Endodermal cell (in vitro differentiated cells): ENCODE data around the gene BBS9. TPM values are rescaled to one million over a fixed set of nuclear protein-coding genes. Genes with fewer than 3 reads are reported as not detected.
"Not testable (repeated sequence)": the region's sequence is repeated elsewhere in the genome, so short reads cannot be mapped to it uniquely, and the experiment has no call there.

Experiments
- DNase-seq: peaks from one replicate; pipeline ENCODE4 v3.0.0-alpha.2; 2017
- H3K27ac ChIP-seq: 2 replicates; pipeline ENCODE4 v1.5.1; 2013; ENCODE audit warnings: mild to moderate bottlenecking, low read depth, low read length, moderate library complexity
- H3K27me3 ChIP-seq: 2 replicates; pipeline ENCODE4 v1.6.1; 2013; ENCODE audit warnings: mild to moderate bottlenecking, low read length, moderate library complexity; ENCODE audit not compliant: insufficient read depth, control insufficient read depth, poor library complexity, severe bottlenecking
- H3K36me3 ChIP-seq: 2 replicates; pipeline ENCODE4 v1.7.0; 2013; ENCODE audit warnings: mild to moderate bottlenecking, low read length, moderate library complexity; ENCODE audit not compliant: control insufficient read depth, insufficient read depth
- H3K4me1 ChIP-seq: one replicate; pipeline ENCODE4 v1.7.0; 2013; ENCODE audit warnings: low read length; ENCODE audit not compliant: control insufficient read depth, insufficient read depth
- H3K4me3 ChIP-seq: 2 replicates; pipeline ENCODE4 v1.5.1; 2013; ENCODE audit warnings: mild to moderate bottlenecking, low read length, moderate library complexity
- H3K9ac ChIP-seq: 2 replicates; pipeline ENCODE4 v1.6.1; 2013; ENCODE audit warnings: mild to moderate bottlenecking, low read length, moderate library complexity; ENCODE audit not compliant: poor library complexity, severe bottlenecking; ENCODE audit errors: extremely low read depth
- H3K9me3 ChIP-seq: 2 replicates; pipeline ENCODE4 v1.6.1; 2013; ENCODE audit warnings: mild to moderate bottlenecking, low read length, moderate library complexity; ENCODE audit not compliant: control insufficient read depth
- H3K27ac Mint-ChIP-seq: 2 replicates; pipeline ENCODE4 v1.8.0; 2020; ENCODE audit warnings: mixed read lengths
- H3K27me3 Mint-ChIP-seq: 2 replicates; pipeline ENCODE4 v1.8.0; 2021; ENCODE audit warnings: mild to moderate bottlenecking, mixed read lengths; ENCODE audit not compliant: insufficient read depth
- H3K36me3 Mint-ChIP-seq: 2 replicates; pipeline ENCODE4 v1.8.0; 2020; ENCODE audit warnings: low read depth, mixed read lengths
- H3K4me1 Mint-ChIP-seq: 2 replicates; pipeline ENCODE4 v1.8.0; 2020; ENCODE audit warnings: mixed read lengths
- H3K4me3 Mint-ChIP-seq: 2 replicates; pipeline ENCODE4 v1.8.0; 2020; ENCODE audit warnings: mild to moderate bottlenecking, moderate library complexity, mixed read lengths
- H3K9me3 Mint-ChIP-seq: 2 replicates; pipeline ENCODE4 v1.8.0; 2020; ENCODE audit warnings: mild to moderate bottlenecking, mixed read lengths
- WGBS, 2 experiments: methylation state at CpG; one replicate each; pipeline versions ENCODE4 v1.1.5 to v1.1.7; 2013; ENCODE audit warnings: missing lambda C conversion rate in 2 of 2, mixed read lengths in 1 of 2; ENCODE audit not compliant: insufficient coverage in 1 of 2, insufficient read length in 1 of 2; 5-methylcytosine and 5-hydroxymethylcytosine counted together
- total RNA-seq, 2 donors: library from RNA; stranded (reverse); fragmentation: NEBNext Ultra II Directional in 1 of 2; extraction: Animal tissue kit (Norgen Biotek cat#: 25700) in 1 of 2; gene quantifications; 2 replicates in 1 of 2; 3 replicates in 1 of 2; pipeline ENCODE4 v1.2.1, GENCODE V29; 2021
- TF ChIP-seq, protein P1 (sequence below): fragments of 200-600 bp; sonication (generic); conservative IDR thresholded peaks from 2 replicates; pipeline ENCODE4 v1.5.0; 2021; ENCODE audit warnings: antibody characterized with exemption, mild to moderate bottlenecking

BBS9 gene
- total RNA-seq, 2 donors from 2014 or later = 20.7 to 21.6 TPM

DNA sequence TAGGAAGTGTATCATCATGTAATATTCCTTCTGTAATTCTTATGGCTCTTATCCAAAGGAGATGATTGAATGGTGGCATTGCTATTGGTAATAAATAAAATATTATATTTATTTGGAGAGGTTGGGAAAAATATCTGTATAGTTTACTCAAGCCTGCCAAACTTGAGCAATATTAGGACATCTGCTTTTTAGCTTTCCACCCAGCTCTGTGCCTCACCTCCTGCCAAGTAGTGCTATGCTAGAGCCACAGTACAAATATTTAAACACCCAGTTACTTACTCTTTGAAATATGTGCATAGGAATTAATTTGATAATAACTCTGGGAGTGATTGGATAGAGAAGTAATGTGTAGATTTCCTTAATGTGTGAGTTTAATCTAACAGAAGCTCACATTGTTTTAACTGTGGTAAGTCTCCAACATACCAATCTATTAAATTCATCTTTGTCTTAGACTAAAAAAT lies 129.2 kb downstream of the BBS9 start:
- Histone ChIP-seq H3K27ac (no peak overlapping the region), H3K9me3 (no peaks in the 10 kb centered on the region), H3K27me3 (no peaks in the 10 kb centered on the region), H3K36me3 (no peaks in the 10 kb centered on the region), H3K4me1 (no peaks in the 10 kb centered on the region), H3K9ac (no peak overlapping the region), H3K4me3 (no peak overlapping the region)
- peaks cover 9% of the 10 kb centered on the region for H3K4me1 Mint-ChIP-seq
- no peak overlapping the region for H3K4me3 Mint-ChIP-seq
- H3K36me3 Mint-ChIP-seq = no peaks in the 10 kb centered on the region
- TF ChIP-seq, protein P1, sequence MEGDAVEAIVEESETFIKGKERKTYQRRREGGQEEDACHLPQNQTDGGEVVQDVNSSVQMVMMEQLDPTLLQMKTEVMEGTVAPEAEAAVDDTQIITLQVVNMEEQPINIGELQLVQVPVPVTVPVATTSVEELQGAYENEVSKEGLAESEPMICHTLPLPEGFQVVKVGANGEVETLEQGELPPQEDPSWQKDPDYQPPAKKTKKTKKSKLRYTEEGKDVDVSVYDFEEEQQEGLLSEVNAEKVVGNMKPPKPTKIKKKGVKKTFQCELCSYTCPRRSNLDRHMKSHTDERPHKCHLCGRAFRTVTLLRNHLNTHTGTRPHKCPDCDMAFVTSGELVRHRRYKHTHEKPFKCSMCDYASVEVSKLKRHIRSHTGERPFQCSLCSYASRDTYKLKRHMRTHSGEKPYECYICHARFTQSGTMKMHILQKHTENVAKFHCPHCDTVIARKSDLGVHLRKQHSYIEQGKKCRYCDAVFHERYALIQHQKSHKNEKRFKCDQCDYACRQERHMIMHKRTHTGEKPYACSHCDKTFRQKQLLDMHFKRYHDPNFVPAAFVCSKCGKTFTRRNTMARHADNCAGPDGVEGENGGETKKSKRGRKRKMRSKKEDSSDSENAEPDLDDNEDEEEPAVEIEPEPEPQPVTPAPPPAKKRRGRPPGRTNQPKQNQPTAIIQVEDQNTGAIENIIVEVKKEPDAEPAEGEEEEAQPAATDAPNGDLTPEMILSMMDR = no peak
- H3K9me3 Mint-ChIP-seq = no peaks in the 10 kb centered on the region
- no peak for DNase-seq
- no peak overlapping the region for H3K27ac Mint-ChIP-seq
- no peaks in the 10 kb centered on the region for H3K27me3 Mint-ChIP-seq

DNA sequence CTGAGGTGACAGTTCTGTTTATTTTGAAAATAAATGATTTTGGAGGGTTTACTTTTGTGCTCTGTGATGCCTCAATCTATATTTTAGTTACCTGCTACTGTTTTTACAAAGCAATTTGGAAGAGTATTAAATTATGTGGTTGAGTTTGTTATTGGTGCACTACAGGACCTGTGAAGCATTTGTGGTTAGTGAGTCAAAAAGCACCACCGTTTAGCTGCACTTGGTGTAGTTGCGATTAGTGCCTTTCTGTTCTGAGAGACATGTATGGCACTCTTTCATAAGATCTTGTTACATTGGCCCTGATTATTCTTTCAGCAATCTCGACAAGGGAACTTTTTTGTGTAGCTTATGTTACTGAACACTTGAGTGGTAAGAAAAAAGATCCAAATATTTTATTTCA lies 132.2 kb downstream of the BBS9 start:
- Mint-ChIP-seq H3K4me1 (no peaks in the 10 kb centered on the region), H3K36me3 (no peaks in the 10 kb centered on the region), H3K9me3 (no peaks in the 10 kb centered on the region), H3K27ac (no peak overlapping the region), H3K27me3 (no peaks in the 10 kb centered on the region), H3K4me3 (no peak overlapping the region)
- Histone ChIP-seq H3K9ac (no peak overlapping the region), H3K4me3 (no peak overlapping the region), H3K4me1 (no peaks in the 10 kb centered on the region), H3K9me3 (no peaks in the 10 kb centered on the region), H3K36me3 (no peaks in the 10 kb centered on the region), H3K27ac (no peak overlapping the region), H3K27me3 (no peaks in the 10 kb centered on the region)
- TF ChIP-seq, protein P1 = no peak
- 79 to 89% methylated on average over 2 to 3 of the region's 3 CpGs for WGBS, 2 experiments
- no peak for DNase-seq

DNA sequence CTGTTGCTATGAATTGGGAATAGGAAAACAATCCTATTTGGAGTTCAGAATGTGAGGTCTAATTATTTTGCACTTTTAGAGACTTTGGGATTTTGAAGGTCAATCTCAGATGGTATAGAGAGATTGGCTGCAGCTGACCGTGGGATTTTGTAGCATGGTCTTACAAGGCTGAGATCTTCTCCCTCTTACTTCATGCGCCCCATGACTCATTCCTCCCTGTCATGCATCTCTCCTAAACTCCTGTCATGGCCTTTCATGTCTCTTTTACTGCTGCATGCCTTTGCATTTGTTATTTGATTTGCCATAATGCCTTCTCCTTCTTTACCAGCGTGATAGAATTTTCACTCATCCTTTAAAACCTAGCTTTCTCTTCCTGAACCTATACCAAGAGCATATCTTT lies 133.1 kb downstream of the BBS9 start:
- H3K36me3 Mint-ChIP-seq = no peaks in the 10 kb centered on the region
- no peaks in the 10 kb centered on the region for H3K27me3 ChIP-seq
- H3K27ac ChIP-seq = no peak overlapping the region
- no peaks in the 10 kb centered on the region for H3K4me1 Mint-ChIP-seq
- H3K9ac ChIP-seq = no peak overlapping the region
- WGBS, 2 experiments = 65 to 80% methylated on average over 3 of the region's 3 CpGs
- no peaks in the 10 kb centered on the region for H3K9me3 ChIP-seq
- H3K4me3 Mint-ChIP-seq = no peak overlapping the region
- no peaks in the 10 kb centered on the region for H3K27me3 Mint-ChIP-seq
- H3K27ac Mint-ChIP-seq = no peak overlapping the region
- H3K9me3 Mint-ChIP-seq = no peaks in the 10 kb centered on the region
- no peak overlapping the region for H3K4me3 ChIP-seq
- H3K4me1 ChIP-seq = no peaks in the 10 kb centered on the region
- DNase-seq = no peak
- TF ChIP-seq, protein P1 = no peak
- H3K36me3 ChIP-seq = no peaks in the 10 kb centered on the region

DNA sequence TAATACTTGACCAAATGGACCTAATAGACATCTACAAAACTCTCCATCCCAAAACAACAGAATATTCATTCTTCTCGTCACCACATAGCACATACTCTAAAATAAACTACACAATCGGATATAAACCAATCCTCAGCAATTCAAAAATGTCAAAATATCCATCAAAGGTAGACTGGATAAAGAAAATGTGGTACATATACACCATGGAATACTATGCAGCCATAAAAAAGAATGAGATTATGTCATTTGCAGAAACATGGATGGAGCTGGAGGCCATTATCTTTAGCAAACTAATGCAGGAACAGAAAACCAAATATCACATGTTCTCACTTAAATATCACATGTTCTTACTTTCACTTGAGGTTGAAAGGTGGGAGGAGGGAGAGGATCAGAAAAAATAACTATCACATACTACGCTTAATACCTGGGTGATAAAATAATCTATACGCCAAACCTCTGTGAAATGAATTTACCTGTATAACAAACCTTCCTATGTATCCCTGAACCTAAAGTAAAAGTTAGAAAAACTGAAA lies 142.5 kb downstream of the BBS9 start:
- not testable (repeated sequence) for H3K27me3 Mint-ChIP-seq, H3K4me3 ChIP-seq, H3K9ac ChIP-seq, H3K36me3 Mint-ChIP-seq, H3K27ac ChIP-seq, H3K36me3 ChIP-seq, H3K4me1 ChIP-seq, H3K4me3 Mint-ChIP-seq, H3K4me1 Mint-ChIP-seq, H3K9me3 ChIP-seq, DNase-seq, H3K27me3 ChIP-seq, H3K27ac Mint-ChIP-seq
- 89 to 100% methylated on average over 1 to 4 of the region's 4 CpGs for whole genome bisulfite sequencing, 2 experiments
- H3K9me3 Mint-ChIP-seq = peaks cover 15% of the 10 kb centered on the region
